ENCODE data around the gene CERS4.
A peak's percentile ranks its signal among the peaks of the same experiment; 100 is the strongest.
"Not testable (repeated sequence)": the region's sequence is repeated elsewhere in the genome, so short reads cannot be mapped to it uniquely, and the experiment has no call there.

The CERS4 gene

GRCh38 chr19:8208922-8209461 lies at the start of gene CERS4:
TSS of gene CERS4 (plus strand) at chr19:8209370. CDS start at chr19:8251077, 41,707 bp downstream.
- DNase-seq = no peak

- peak; percentile 78 for DNase-seq
Measured at GRCh38 chr19:8161135-8161646, 48.0 kb upstream of the CERS4 start.

GRCh38 chr19:8163759-8164158 lies 45.4 kb upstream of the CERS4 start:
- DNase-seq = no peak

- no peak for DNase-seq
Measured at GRCh38 chr19:8167985-8168384, 41.2 kb upstream of the CERS4 start.

GRCh38 chr19:8168537-8168936 lies 40.6 kb upstream of the CERS4 start:
- DNase-seq = no peak

- no peak for DNase-seq
Measured at GRCh38 chr19:8174706-8175105, 34.5 kb upstream of the CERS4 start.

GRCh38 chr19:8180018-8180417 lies 29.2 kb upstream of the CERS4 start:
- DNase-seq = peak; percentile 77

GRCh38 chr19:8184274-8184673 lies 24.9 kb upstream of the CERS4 start:
- DNase-seq = no peak

GRCh38 chr19:8185343-8186068 lies 23.7 kb upstream of the CERS4 start:
- DNase-seq = peak; percentile 60

GRCh38 chr19:8192221-8192820 lies 16.8 kb upstream of the CERS4 start:
- no peak for DNase-seq

GRCh38 chr19:8194528-8195267 lies 14.5 kb upstream of the CERS4 start:
- DNase-seq = no peak

GRCh38 chr19:8196271-8196927 lies 12.8 kb upstream of the CERS4 start:
- no peak for DNase-seq

- not testable (repeated sequence) for DNase-seq
Measured at GRCh38 chr19:8203288-8204120, 5.7 kb upstream of the CERS4 start.

- peak; percentile 91 for DNase-seq
Measured at GRCh38 chr19:8204961-8205360, 4.2 kb upstream of the CERS4 start.

GRCh38 chr19:8206147-8207087 lies 2.8 kb upstream of the CERS4 start:
- peak; percentile 98 for DNase-seq

GRCh38 chr19:8207326-8207725 lies 1.8 kb upstream of the CERS4 start:
- not testable (repeated sequence) for DNase-seq

- no peak for DNase-seq
Measured at GRCh38 chr19:8208119-8208921, 850 bp upstream of the CERS4 start.

- DNase-seq = no peak
Measured at GRCh38 chr19:8209462-8210378, 550 bp downstream of the CERS4 start.

All from NCI-H2029 treated with DMSO at 0.1 percent for 48 hours (cell line).